Keratinocyte (primary cell): ENCODE measurements around the gene PRKAG1. TPM values are rescaled to one million over a fixed set of nuclear protein-coding genes. Genes with fewer than 3 reads are reported as not detected.

Experiments used
- DNase-seq: peaks from one replicate; pipeline ENCODE4 v3.0.0-alpha.2; 2011; ENCODE audit warnings: low read depth, missing footprints, low spot score
- FAIRE-seq: peaks from 2 replicates; lab custom pipeline; 2011; peaks lifted over from hg19 to GRCh38; lab: Jason Lieb, UNC
- H2AFZ ChIP-seq: 2 replicates; pipeline ENCODE4 v1.6.0; 2012; ENCODE audit warnings: low read length, control low read depth, inconsistent platforms; ENCODE audit not compliant: control insufficient read depth
- H3K27ac ChIP-seq: 2 replicates; pipeline ENCODE4 v1.5.1; 2011; ENCODE audit warnings: low read length; ENCODE audit not compliant: control insufficient read depth, insufficient read depth
- H3K27me3 ChIP-seq: 3 replicates; pipeline ENCODE4 v1.6.0; 2011; ENCODE audit warnings: low read length; ENCODE audit not compliant: control insufficient read depth, insufficient read depth; ENCODE audit errors: extremely low read depth
- H3K36me3 ChIP-seq, 2 experiments: 2 replicates in 1 of 2; 3 replicates in 1 of 2; pipeline ENCODE4 v1.5.1; 2011; ENCODE audit warnings: low read length in 2 of 2, mild to moderate bottlenecking in 1 of 2; ENCODE audit not compliant: control insufficient read depth in 2 of 2, insufficient read depth in 2 of 2; ENCODE audit errors: extremely low read depth in 1 of 2
- H3K4me1 ChIP-seq: 3 replicates; pipeline ENCODE4 v1.5.1; 2011; ENCODE audit warnings: low read length; ENCODE audit not compliant: control insufficient read depth, insufficient read depth; ENCODE audit errors: extremely low read depth
- H3K4me2 ChIP-seq: 3 replicates; pipeline ENCODE4 v1.6.0; 2011; ENCODE audit warnings: low read depth, low read length; ENCODE audit not compliant: control insufficient read depth, insufficient read depth; ENCODE audit errors: extremely low read depth
- H3K4me3 ChIP-seq, 3 experiments: fragments of 200-600 bp in 1 of 3; sonication (generic) in 1 of 3; 2 replicates in 2 of 3; 3 replicates in 1 of 3; pipeline ENCODE4 v1.5.1; 2011 to 2016; ENCODE audit warnings: low read length in 3 of 3, mild to moderate bottlenecking in 3 of 3, control low read depth in 2 of 3, inconsistent platforms in 1 of 3, low read depth in 1 of 3, mixed read lengths in 1 of 3, mixed run types in 1 of 3, moderate library complexity in 1 of 3; ENCODE audit not compliant: control insufficient read depth in 2 of 3, insufficient read depth in 2 of 3; ENCODE audit errors: extremely low read depth in 1 of 3
- H3K79me2 ChIP-seq: 2 replicates; pipeline ENCODE4 v1.6.0; 2012; ENCODE audit warnings: low read length; ENCODE audit not compliant: control insufficient read depth, insufficient read depth
- H3K9ac ChIP-seq: 3 replicates; pipeline ENCODE4 v1.6.0; 2011; ENCODE audit warnings: low read length; ENCODE audit not compliant: control insufficient read depth, insufficient read depth; ENCODE audit errors: extremely low read depth
- H3K9me1 ChIP-seq: 3 replicates; pipeline ENCODE4 v1.6.0; 2011; ENCODE audit warnings: low read length; ENCODE audit not compliant: control insufficient read depth, insufficient read depth; ENCODE audit errors: extremely low read depth
- H3K9me3 ChIP-seq: 2 replicates; pipeline ENCODE4 v1.5.1; 2012; ENCODE audit warnings: low read depth, low read length; ENCODE audit not compliant: control insufficient read depth
- H4K20me1 ChIP-seq: 3 replicates; pipeline ENCODE4 v1.6.0; 2011; ENCODE audit warnings: low read length; ENCODE audit not compliant: control insufficient read depth, insufficient read depth; ENCODE audit errors: extremely low read depth
- EZH2 ChIP-seq: IDR thresholded peaks from one replicate; pipeline ENCODE4 v1.6.1; 2012; ENCODE audit warnings: inconsistent platforms, mild to moderate bottlenecking, low read length, moderate library complexity
- dilution Hi-C: fragments of 300-500 bp; cut with MboI; formaldehyde crosslinking; loops from one replicate; pipeline ENCODE4 v1.7.0; 2020; ENCODE audit warnings: low sequenced_read_pairs; ENCODE audit not compliant: extremely low pct_ligation_motif_present
- polyA plus RNA-seq, 5 experiments: library from polyadenylated mRNA; depleted of rRNA in 3 of 5; stranded (reverse) in 3 of 5; stranded (forward) in 1 of 5; unstranded in 1 of 5; fragments of >200 nt; gene quantifications; 1 replicate in 1 of 5; 2 replicates in 3 of 5; 3 replicates in 1 of 5; pipeline versions ENCODE4 v1.2.1 to v1.2.3, GENCODE V29; 2011 to 2012; ENCODE audit warnings: missing spikeins in 2 of 5, low read depth in 1 of 5, low replicate concordance in 1 of 5
- TF ChIP-seq, protein P1 (sequence below), 3 experiments: IDR thresholded peaks in 1 of 3; conservative IDR thresholded peaks in 1 of 3; optimal IDR thresholded peaks in 1 of 3; 2 replicates in 2 of 3; 3 replicates in 1 of 3; pipeline versions ENCODE3 to v1.5.1; 2011; ENCODE audit warnings: low read length in 3 of 3, mild to moderate bottlenecking in 3 of 3, moderate library complexity in 2 of 3, control low read depth in 1 of 3, inconsistent platforms in 1 of 3; ENCODE audit not compliant: insufficient read depth in 2 of 3; ENCODE audit errors: extremely low read depth in 1 of 3

Gene PRKAG1
- polyA plus RNA-seq, 1 donor (not counting 4 experiments of a cell fraction or from before 2014, with no cell fraction given): 125 TPM

DNA sequence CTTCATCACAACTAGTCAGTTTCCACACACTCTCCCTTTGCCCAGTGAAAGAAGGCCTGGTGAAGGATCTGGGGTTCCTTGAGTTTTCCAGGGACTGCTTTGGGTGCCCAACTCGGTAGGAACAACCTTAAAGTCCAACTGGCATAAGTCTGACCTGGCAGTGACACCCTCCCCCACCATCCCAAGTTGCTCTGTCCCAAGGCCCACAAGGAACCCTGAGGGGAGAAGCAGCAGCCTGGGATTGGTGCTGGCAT is 40.4 kb upstream of the PRKAG1 start:
- no peak for TF ChIP-seq EZH2
- TF ChIP-seq, protein P1, sequence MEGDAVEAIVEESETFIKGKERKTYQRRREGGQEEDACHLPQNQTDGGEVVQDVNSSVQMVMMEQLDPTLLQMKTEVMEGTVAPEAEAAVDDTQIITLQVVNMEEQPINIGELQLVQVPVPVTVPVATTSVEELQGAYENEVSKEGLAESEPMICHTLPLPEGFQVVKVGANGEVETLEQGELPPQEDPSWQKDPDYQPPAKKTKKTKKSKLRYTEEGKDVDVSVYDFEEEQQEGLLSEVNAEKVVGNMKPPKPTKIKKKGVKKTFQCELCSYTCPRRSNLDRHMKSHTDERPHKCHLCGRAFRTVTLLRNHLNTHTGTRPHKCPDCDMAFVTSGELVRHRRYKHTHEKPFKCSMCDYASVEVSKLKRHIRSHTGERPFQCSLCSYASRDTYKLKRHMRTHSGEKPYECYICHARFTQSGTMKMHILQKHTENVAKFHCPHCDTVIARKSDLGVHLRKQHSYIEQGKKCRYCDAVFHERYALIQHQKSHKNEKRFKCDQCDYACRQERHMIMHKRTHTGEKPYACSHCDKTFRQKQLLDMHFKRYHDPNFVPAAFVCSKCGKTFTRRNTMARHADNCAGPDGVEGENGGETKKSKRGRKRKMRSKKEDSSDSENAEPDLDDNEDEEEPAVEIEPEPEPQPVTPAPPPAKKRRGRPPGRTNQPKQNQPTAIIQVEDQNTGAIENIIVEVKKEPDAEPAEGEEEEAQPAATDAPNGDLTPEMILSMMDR (optimal IDR thresholded peaks at IDR 0.05 in 1 of 3, IDR thresholded peaks at IDR 0.05 in 1 of 3, conservative IDR thresholded peaks at IDR 0.05 in 1 of 3; ENCODE audit: extremely low read depth in 1 of 3, insufficient read depth in 2 of 3, low read length in 3 of 3): no peak
- no peak for DNase-seq
- no peaks in the 10 kb centered on the region for H3K9me3 ChIP-seq
- no peak for FAIRE-seq
- peaks cover 8 to 20% of the 10 kb centered on the region in 2 experiments for H3K36me3 ChIP-seq
- peaks cover 3% of the 10 kb centered on the region for H3K9me1 ChIP-seq
- peak overlapping the region; percentile 84 for H3K4me2 ChIP-seq
- H2AFZ ChIP-seq: no peak overlapping the region
- dilution Hi-C loops: no loop called here
- peak overlapping the region; percentile 97 for H3K9ac ChIP-seq
- peaks cover 29% of the 10 kb centered on the region for H4K20me1 ChIP-seq
- H3K27me3 ChIP-seq: no peaks in the 10 kb centered on the region
- peaks cover 71% of the 10 kb centered on the region for H3K79me2 ChIP-seq
- H3K27ac ChIP-seq: peak overlapping the region; percentile 94
- peak overlapping the region; percentile 85 to 98 (median 87) for H3K4me3 ChIP-seq
- H3K4me1 ChIP-seq: peaks cover 28% of the 10 kb centered on the region

DNA sequence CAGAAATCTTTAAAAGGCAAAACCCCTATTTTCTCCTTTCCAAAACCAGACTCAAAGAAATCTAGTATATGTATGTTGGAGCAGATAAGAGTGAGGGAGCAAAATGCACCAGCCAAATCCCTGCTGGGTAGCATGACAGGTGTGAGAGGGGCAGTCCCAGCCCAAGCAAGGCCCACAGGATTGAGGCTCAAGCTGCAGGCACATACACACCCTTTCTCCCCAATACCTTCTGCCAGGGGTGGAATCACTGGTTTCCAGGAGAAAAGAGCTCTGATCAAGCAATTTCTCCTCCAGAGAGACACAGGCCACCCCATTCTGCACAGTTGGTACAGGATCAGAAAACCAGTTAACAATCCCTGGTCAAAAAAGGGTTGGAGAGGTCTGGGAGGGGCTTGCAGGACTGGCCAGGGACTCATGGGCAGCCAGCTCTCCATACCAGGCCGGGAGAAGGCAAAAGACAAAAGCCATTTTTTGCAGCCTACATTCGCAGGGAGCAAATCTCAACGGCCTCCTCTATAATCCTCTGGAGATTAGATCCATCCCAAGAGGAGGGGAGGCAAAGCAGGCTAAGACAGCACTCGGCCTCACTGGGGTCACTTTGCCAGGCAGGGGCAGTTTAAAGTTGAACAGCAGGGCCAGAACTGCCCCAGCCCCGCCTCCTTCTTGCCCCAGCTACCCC is 39.9 kb upstream of the PRKAG1 start:
- H4K20me1 ChIP-seq: peaks cover 29% of the 10 kb centered on the region
- no peak overlapping the region for H2AFZ ChIP-seq
- peak overlapping the region; percentile 84 for H3K4me2 ChIP-seq
- dilution Hi-C loops: no loop called here
- H3K9me3 ChIP-seq: no peaks in the 10 kb centered on the region
- peaks cover 28% of the 10 kb centered on the region for H3K4me1 ChIP-seq
- H3K27ac ChIP-seq: peak overlapping the region; percentile 94
- FAIRE-seq (no peak), DNase-seq (no peak)
- H3K27me3 ChIP-seq: no peaks in the 10 kb centered on the region
- peak overlapping the region; percentile 85 to 98 (median 87) for H3K4me3 ChIP-seq
- peaks cover 75% of the 10 kb centered on the region for H3K79me2 ChIP-seq
- peaks cover 3% of the 10 kb centered on the region for H3K9me1 ChIP-seq
- peak overlapping the region; percentile 97 for H3K9ac ChIP-seq
- TF ChIP-seq, protein P1 (optimal IDR thresholded peaks at IDR 0.05 in 1 of 3, IDR thresholded peaks at IDR 0.05 in 1 of 3, conservative IDR thresholded peaks at IDR 0.05 in 1 of 3; ENCODE audit: extremely low read depth in 1 of 3, insufficient read depth in 2 of 3, low read length in 3 of 3): no peak
- TF ChIP-seq EZH2: no peak
- peaks cover 12 to 25% of the 10 kb centered on the region in 2 experiments for H3K36me3 ChIP-seq
